Esophagus squamous epithelium (tissue), 5 donors: ENCODE results near the gene CAPN8. TPM values are rescaled to one million over a fixed set of nuclear protein-coding genes. Genes with fewer than 3 reads are reported as not detected.

ENCODE experiments used
- DNase-seq: peaks from one replicate; lab custom pipeline; 2025; lab: John Stamatoyannopoulos, UW
- H3K27ac ChIP-seq, 4 donors: fragments of 200-600 bp; sonication (generic); one replicate each; pipeline ENCODE4 v1.5.1; 2016 to 2019; ENCODE audit warnings: mild to moderate bottlenecking in 1 of 4
- H3K27me3 ChIP-seq, 4 donors: fragments of 200-600 bp; sonication (generic); 1 replicate in 3 of 4; 2 replicates in 1 of 4; pipeline versions ENCODE4 v1.5.1 to v1.6.0; 2017 to 2021; ENCODE audit warnings: antibody characterized with exemption in 1 of 4
- H3K36me3 ChIP-seq, 3 donors: fragments of 200-600 bp; sonication (generic); one replicate each; pipeline ENCODE4 v1.5.1; 2016 to 2019
- H3K4me1 ChIP-seq, 3 donors: fragments of 200-600 bp; sonication (generic); one replicate each; pipeline ENCODE4 v1.5.1; 2017 to 2019
- H3K4me3 ChIP-seq, 4 donors: fragments of 200-600 bp; sonication (generic); 1 replicate in 3 of 4; 2 replicates in 1 of 4; pipeline ENCODE4 v1.5.1; 2016 to 2019; ENCODE audit warnings: mild to moderate bottlenecking in 2 of 4, moderate library complexity in 1 of 4
- H3K9me3 ChIP-seq, 3 donors: fragments of 200-600 bp; sonication (generic); one replicate each; pipeline ENCODE4 v1.5.1; 2016 to 2019
- CTCF ChIP-seq, 6 experiments: fragments of 450-650 bp in 4 of 6; fragments of 200-600 bp in 2 of 6; sonication (generic) in 2 of 6; IDR thresholded peaks; one replicate each; pipeline ENCODE4 v1.5.1; 2016 to 2019; ENCODE audit warnings: antibody characterized with exemption in 6 of 6, mild to moderate bottlenecking in 4 of 6, moderate library complexity in 4 of 6
- POLR2A ChIP-seq, 4 donors: fragments of 450-650 bp; IDR thresholded peaks; one replicate each; pipeline ENCODE4 v1.6.1; 2017; ENCODE audit warnings: antibody characterized with exemption in 4 of 4, mild to moderate bottlenecking in 4 of 4, moderate library complexity in 3 of 4
- WGBS, 2 donors: methylation state at CpG; one replicate each; pipeline ENCODE4 v1.1.5; 2018; 5-methylcytosine and 5-hydroxymethylcytosine counted together
- intact Hi-C: fragments of 100-400 bp; cut with DNase I; formaldehyde crosslinking; loops from one replicate; pipeline ENCODE4 v1.15.0; 2022
- total RNA-seq, 4 donors: library from RNA; depleted of rRNA; stranded (reverse); fragments of >200 nt; gene quantifications; one replicate each; pipeline ENCODE4 v1.1.0, GENCODE V29; 2016
- donor health status: DM: yes; HTN: yes; CAD: no.

CAPN8 gene
- total RNA-seq, 4 donors from 2014 or later, result 0.26 to 1.1 (median 0.57) TPM; not detected in 1

DNA sequence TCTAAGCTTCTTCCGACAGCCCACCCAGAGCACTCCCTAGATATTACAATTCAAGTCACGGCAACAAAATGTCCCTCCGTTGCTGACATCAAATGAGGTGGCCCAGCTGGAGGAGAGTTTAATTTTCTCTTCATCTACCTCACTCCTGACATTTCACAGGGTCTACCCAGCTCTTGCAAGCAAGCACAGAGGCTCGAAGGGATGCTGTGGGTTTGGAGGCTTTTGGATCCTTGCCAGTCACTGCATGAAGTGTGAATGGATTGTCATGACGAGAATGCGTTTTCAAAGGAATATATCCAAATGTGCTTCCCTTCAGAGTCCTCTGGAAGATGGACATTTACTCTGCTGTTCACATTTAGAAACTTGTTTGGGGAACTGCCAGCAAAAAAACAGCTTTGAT is 33.5 kb downstream of the CAPN8 start:
- Histone ChIP-seq H3K9me3 (no peaks in the 10 kb centered on the region), H3K27me3 (peaks cover 0 to 19% (median 0%) of the 10 kb centered on the region in 4 donors), H3K4me3 (no peak overlapping the region), H3K36me3 (no peaks in the 10 kb centered on the region), H3K4me1 (no peaks in the 10 kb centered on the region), H3K27ac (no peak overlapping the region)
- 60% methylated on average over 5 to 6 of the region's 6 CpGs for WGBS, 2 donors
- intact Hi-C loops, result no loop called here
- DNase-seq, result no peak
- TF ChIP-seq POLR2A (IDR thresholded peaks at IDR 0.05) (no peak), CTCF (IDR thresholded peaks at IDR 0.05) (no peak)

DNA sequence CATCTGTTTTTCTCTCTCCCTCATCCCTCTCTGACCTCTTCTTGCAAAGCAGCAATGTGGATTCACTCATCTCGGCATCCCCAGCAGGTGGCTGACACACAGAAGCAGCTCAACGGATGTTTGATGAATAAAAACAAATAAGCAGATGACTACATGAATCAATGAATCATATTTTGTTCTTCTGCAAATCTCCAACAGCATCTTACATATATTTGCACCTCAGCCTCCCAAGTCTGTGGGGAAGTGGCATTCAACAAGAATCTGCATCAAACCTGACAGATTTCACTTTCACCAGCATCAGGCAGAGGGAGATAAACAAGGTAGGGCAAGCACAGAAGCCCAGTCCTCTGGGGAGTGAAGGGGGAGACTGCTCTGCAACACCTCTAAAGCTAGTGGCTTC is 34.0 kb downstream of the CAPN8 start:
- Histone ChIP-seq H3K36me3 (no peaks in the 10 kb centered on the region), H3K27ac (no peak overlapping the region), H3K4me1 (no peaks in the 10 kb centered on the region), H3K9me3 (no peaks in the 10 kb centered on the region), H3K27me3 (peaks cover 0 to 19% (median 0%) of the 10 kb centered on the region in 4 donors), H3K4me3 (no peak overlapping the region)
- no peak for TF ChIP-seq POLR2A (IDR thresholded peaks at IDR 0.05)
- TF ChIP-seq CTCF (IDR thresholded peaks at IDR 0.05), result peak in 1 of 6 experiments; percentile 10
- no peak for DNase-seq
- 10 to 25% methylated on average over 2 of the region's 2 CpGs for WGBS, 2 donors
- intact Hi-C loops, result no loop called here

DNA sequence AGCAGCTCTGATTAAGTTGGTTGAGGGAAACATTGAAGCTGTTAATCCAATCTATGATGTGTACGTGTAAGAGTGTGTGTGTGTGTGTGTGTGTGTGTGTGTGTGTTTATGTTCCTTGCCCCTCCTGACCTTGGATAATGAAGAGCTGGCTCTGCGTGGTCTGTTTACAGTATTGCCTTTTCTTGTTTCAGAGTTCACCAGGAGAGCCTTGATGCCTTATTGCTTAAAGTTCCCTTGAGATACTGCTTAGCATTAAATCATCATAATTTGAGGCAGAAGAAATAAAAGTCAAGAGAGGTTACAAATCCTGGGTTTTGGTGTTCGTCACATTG is 36.4 kb downstream of the CAPN8 start:
- DNase-seq, result no peak
- H3K27ac ChIP-seq, result no peak overlapping the region
- intact Hi-C loops, result no loop called here
- WGBS, 2 donors, result 65 to 67% methylated on average over 3 of the region's 3 CpGs
- no peak overlapping the region for H3K4me3 ChIP-seq
- TF ChIP-seq POLR2A (IDR thresholded peaks at IDR 0.05) (no peak), CTCF (IDR thresholded peaks at IDR 0.05) (no peak)
- H3K9me3 ChIP-seq, result no peaks in the 10 kb centered on the region
- H3K36me3 ChIP-seq, result no peaks in the 10 kb centered on the region
- peaks cover 0 to 15% (median 0%) of the 10 kb centered on the region in 4 donors for H3K27me3 ChIP-seq
- H3K4me1 ChIP-seq, result no peaks in the 10 kb centered on the region

- intact Hi-C loops, result no loop called here
- H3K27me3 ChIP-seq, result peaks cover 0 to 14% (median 0%) of the 10 kb centered on the region in 4 donors
- no peak overlapping the region for H3K27ac ChIP-seq
- no peaks in the 10 kb centered on the region for H3K4me1 ChIP-seq
- no peaks in the 10 kb centered on the region for H3K9me3 ChIP-seq
- 67 to 76% methylated on average over 5 of the region's 13 CpGs for WGBS, 2 donors
- no peak overlapping the region for H3K4me3 ChIP-seq
- DNase-seq, result no peak
- no peaks in the 10 kb centered on the region for H3K36me3 ChIP-seq
- TF ChIP-seq POLR2A (IDR thresholded peaks at IDR 0.05), result no peak
- peak; percentile 36 to 60 (median 42) for TF ChIP-seq CTCF (IDR thresholded peaks at IDR 0.05)
Observed at GRCh38 chr1:223628233-223629125, 37.0 kb downstream of the CAPN8 start.

DNA sequence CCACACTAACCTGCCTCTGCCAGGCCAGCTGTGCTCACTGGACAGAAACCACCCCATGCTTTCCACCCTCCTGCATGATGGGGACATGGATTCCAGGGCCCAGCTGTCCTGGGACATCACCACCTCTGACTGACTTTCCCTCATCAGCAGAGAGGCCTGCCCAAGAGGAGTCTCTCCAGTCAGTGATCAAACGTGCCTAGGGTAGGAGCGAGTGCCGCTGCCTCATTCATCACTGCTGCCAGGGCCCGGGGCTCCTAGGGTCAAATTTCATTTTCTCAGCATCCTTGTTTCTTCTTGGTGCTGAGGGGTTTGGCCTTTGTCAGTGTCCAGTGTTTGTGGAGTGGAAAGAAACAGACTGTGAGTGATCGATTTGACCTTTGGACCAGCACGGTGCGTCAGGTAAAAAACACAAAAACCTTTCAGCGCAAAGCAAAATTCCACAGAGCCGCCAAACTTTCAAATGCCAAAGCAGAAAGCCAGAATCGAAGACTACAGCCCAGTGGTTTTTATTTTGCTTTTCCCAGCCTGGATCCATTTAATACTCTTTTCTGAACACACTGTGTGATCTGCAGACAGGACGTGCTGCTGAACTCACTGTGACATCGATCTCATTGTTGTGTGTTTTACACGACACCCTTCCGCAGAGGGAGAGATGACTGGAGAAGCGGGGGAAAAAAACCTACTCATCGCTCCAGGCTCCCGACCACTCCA is 43.2 kb downstream of the CAPN8 start:
- DNase-seq, result no peak
- Histone ChIP-seq H3K4me3 (no peak overlapping the region), H3K36me3 (no peaks in the 10 kb centered on the region), H3K27me3 (no peaks in the 10 kb centered on the region), H3K9me3 (no peaks in the 10 kb centered on the region), H3K27ac (no peak overlapping the region), H3K4me1 (no peaks in the 10 kb centered on the region)
- TF ChIP-seq POLR2A (IDR thresholded peaks at IDR 0.05) (no peak), CTCF (IDR thresholded peaks at IDR 0.05) (no peak)
- intact Hi-C loops, result no loop called here
- WGBS, 2 donors, result 81 to 83% methylated on average over 13 to 17 of the region's 17 CpGs
